ENCODE data around the gene AHDC1. TPM values are rescaled to one million over a fixed set of nuclear protein-coding genes. Genes with fewer than 3 reads are reported as not detected.

Gene AHDC1
- total and polyA plus RNA-seq, 2 of the 13 experiments (the other 11 are each of a cell fraction or from before 2014, with no cell fraction given): 1.0 to 2.7 TPM

GRCh38 chr1:27589441-27589840 is 14.5 kb downstream of the AHDC1 start:
- POLR2A ChIA-PET: no interaction called here
- CTCF ChIA-PET (ENCODE audit: low intra/inter-chr PET ratio, low total read pairs): no interaction called here
- H3K4me3 ChIP-seq (replicated peaks in 1 of 3; ENCODE audit: insufficient read depth in 1 of 3, low read depth in 2 of 3, low read length in 3 of 3): no peak overlapping the region
- peaks cover 71% of the 10 kb centered on the region for H3K4me1 ChIP-seq (ENCODE audit: insufficient read depth, low read length)
- no peak overlapping the region for H3K9ac ChIP-seq (ENCODE audit: insufficient read depth, low read depth, low read length)
- TF ChIP-seq NRL (CRISPR knock-in tag; IDR thresholded peaks at IDR 0.05; ENCODE audit: borderline replicate concordance) (no peak), ZNF646 (CRISPR knock-in tag; IDR thresholded peaks at IDR 0.05) (peak; percentile 60)
- intact Hi-C loops (cut with micrococcal nuclease; ENCODE audit: unreplicated experiment) (no loop called here), in situ Hi-C loops (cut with HindIII; ENCODE audit: extremely low pct_ligation_motif_present, low pct_unique_long_range_greater_than_20kb) (no loop called here)
- DNase-seq (ENCODE audit: low spot score) (no peak), FAIRE-seq (no peak), ATAC-seq (no peak)
- H3K9me3 ChIP-seq (ENCODE audit: low read length): no peaks in the 10 kb centered on the region
- 96% methylated on average over 6 of the region's 6 CpGs for WGBS (ENCODE audit: low lambda C conversion rate)
- no peaks in the 10 kb centered on the region for H3K27me3 ChIP-seq (ENCODE audit: control insufficient read depth in 1 of 2, insufficient read depth in 2 of 2, low read length in 2 of 2)
- H3K27ac ChIP-seq (ENCODE audit: extremely low read length, insufficient read depth, low read length): no peak overlapping the region
- peaks cover 4% of the 10 kb centered on the region for H3K79me2 ChIP-seq (ENCODE audit: insufficient read depth, low read length)
- 0 out of 2 replicates have a peak, but pooled peaks cover 15% of the 10 kb centered on the region for H4K20me1 ChIP-seq (ENCODE audit: insufficient read depth, low read length)
- no peak overlapping the region for H2AFZ ChIP-seq (ENCODE audit: low read length)
- no TSS peak for BruUV-seq (replicated peaks)
- peaks cover 0 to 2% of the 10 kb centered on the region in 2 experiments; a peak in 1 of 5 replicates for H3K36me3 ChIP-seq (replicated peaks in 1 of 2; ENCODE audit: control insufficient read depth in 1 of 2, insufficient read depth in 2 of 2, low read length in 2 of 2)
- no peak overlapping the region for H3K4me2 ChIP-seq (ENCODE audit: low read depth, low read length)

Data from HepG2 (cell line).